DND-41 (cell line): ENCODE measurements around the gene COX6A1.

Experiments used
- CTCF ChIP-seq: IDR thresholded peaks from 2 replicates; pipeline ENCODE4 v1.5.1; 2012; ENCODE audit warnings: borderline replicate concordance, low read length, moderate library complexity, mild to moderate bottlenecking; ENCODE audit not compliant: poor library complexity, severe bottlenecking; ENCODE audit errors: extremely low read depth
- EZH2 ChIP-seq: IDR thresholded peaks from 3 replicates; pipeline ENCODE4 v1.6.1; 2012; ENCODE audit warnings: borderline replicate concordance, low read depth, mild to moderate bottlenecking, moderate library complexity, low read length, inconsistent platforms; ENCODE audit not compliant: severe bottlenecking

GRCh38 chr12:120413901-120414695 lies 23.8 kb upstream of the COX6A1 start:
- TF ChIP-seq CTCF, result no peak
- TF ChIP-seq EZH2, result no peak
